ENCODE results near the gene DAO.

- TF ChIP-seq TEAD4 (IDR thresholded peaks at IDR 0.05; ENCODE audit: borderline replicate concordance, insufficient read depth) (peak; percentile 97), CTCF (IDR thresholded peaks at IDR 0.05) (no peak), ZBTB33 (IDR thresholded peaks at IDR 0.05; ENCODE audit: borderline replicate concordance, low read depth) (peak; percentile 88), CHD2 (IDR thresholded peaks at IDR 0.05; ENCODE audit: low read length, partially characterized antibody) (peak; percentile 25), RCOR1 (IDR thresholded peaks at IDR 0.05; ENCODE audit: low read length) (no peak)
These were observed 41.5 kb upstream of the DAO start for GRCh38 chr12:108838194-108839017.
